Measurements from ENCODE around the gene YTHDC1. TPM values are rescaled to one million over a fixed set of nuclear protein-coding genes. Genes with fewer than 3 reads are reported as not detected.

YTHDC1 gene
- total and polyA plus RNA-seq, 2 of the 4 experiments (the other 2 are of a cell fraction) = 31.9 to 32.7 TPM

DNA sequence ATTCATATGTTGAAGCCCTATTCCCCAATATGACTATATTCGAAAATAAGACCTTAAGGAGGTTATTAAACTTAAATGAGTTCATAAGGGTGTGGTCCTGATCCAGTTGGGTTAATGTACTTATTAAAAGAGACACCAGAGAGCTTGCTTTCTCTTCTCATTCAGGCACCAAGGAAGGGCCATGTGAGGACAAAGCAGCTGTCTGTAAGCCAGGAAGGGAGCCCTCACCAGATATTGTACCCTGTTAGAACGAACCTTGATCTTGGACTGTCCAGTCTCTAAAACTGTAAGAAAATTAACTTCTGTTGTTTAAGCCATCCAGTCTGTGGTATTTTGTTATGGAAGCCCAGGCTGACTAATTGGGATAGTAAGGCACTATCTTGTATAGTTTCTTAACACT lies 9.1 kb upstream of the YTHDC1 start:
- H3K4me2 ChIP-seq (ENCODE audit: low read depth, low read length) = no peak overlapping the region; the same call in 1 of the 2 replicates
- H2BK20ac ChIP-seq (ENCODE audit: low read depth, low read length) = no peak overlapping the region
- no peak overlapping the region for H2BK5ac ChIP-seq (ENCODE audit: low read depth, low read length, poor library complexity, severe bottlenecking)
- in situ Hi-C loops (cut with MboI; ENCODE audit: low sequenced_read_pairs) (no loop called here), dilution Hi-C loops (cut with HindIII; ENCODE audit: low sequenced_read_pairs, unreplicated experiment) (no loop called here), intact Hi-C loops (cut with micrococcal nuclease) (no loop called here)
- no peak overlapping the region for H2AFZ ChIP-seq (replicated peaks; ENCODE audit: low read length, poor library complexity)
- H2BK15ac ChIP-seq (ENCODE audit: low read depth, low read length) = no peak overlapping the region; the same call in 2 of the 3 replicates
- no peak overlapping the region for H3K23ac ChIP-seq (ENCODE audit: low read depth, low read length)
- H2BK120ac ChIP-seq (ENCODE audit: low read depth, low read length) = no peak overlapping the region
- peak overlapping the region; percentile 24; the same call in 1 of the 2 replicates for H4K5ac ChIP-seq (ENCODE audit: low read depth, low read length)
- no peaks in the 10 kb centered on the region for H4K20me1 ChIP-seq (ENCODE audit: insufficient read depth, low read length)
- no peak overlapping the region for H3K56ac ChIP-seq (ENCODE audit: extremely low read depth, insufficient read depth, low read length)
- no peak overlapping the region for H3K4ac ChIP-seq (ENCODE audit: low read depth, low read length)
- peak overlapping the region; percentile 50; the same call in 1 of the 2 replicates for H3K18ac ChIP-seq (ENCODE audit: low read depth, low read length)
- no peaks in the 10 kb centered on the region for H3K9me1 ChIP-seq (ENCODE audit: insufficient read depth, low read length)
- peak; percentile 12 for ATAC-seq (ENCODE audit: low read depth)
- H4K8ac ChIP-seq (ENCODE audit: low read depth in 2 of 2, low read length in 2 of 2) = no peak overlapping the region
- no peaks in the 10 kb centered on the region for H3K79me1 ChIP-seq (ENCODE audit: low read depth in 1 of 2, low read length in 2 of 2)
- no peaks in the 10 kb centered on the region for H3K9me3 ChIP-seq (ENCODE audit: control insufficient read depth, insufficient read depth, low read length)
- no peaks in the 10 kb centered on the region; the same call in 1 of the 2 replicates for H3K36me3 ChIP-seq (ENCODE audit: control insufficient read depth, insufficient read depth, low read length)
- H2AK9ac ChIP-seq (replicated peaks; ENCODE audit: low read depth, low read length, poor library complexity) = no peak overlapping the region
- no peak overlapping the region for H2AK5ac ChIP-seq (ENCODE audit: low read depth, low read length)
- peaks cover 6% of the 10 kb centered on the region for H3K4me1 ChIP-seq (ENCODE audit: control insufficient read depth, insufficient read depth, low read length)
- H3K9ac ChIP-seq (ENCODE audit: low read depth, low read length) = no peak overlapping the region
- no peak overlapping the region for H4K91ac ChIP-seq (ENCODE audit: insufficient read depth, low read depth, low read length)
- no peak overlapping the region for H3K4me3 ChIP-seq (ENCODE audit: insufficient read depth, low read depth, low read length)
- no peaks in the 10 kb centered on the region for H3K27me3 ChIP-seq (ENCODE audit: control insufficient read depth, insufficient read depth, low read length)
- ChIA-PET POLR2A (ENCODE audit: unreplicated experiment) (no interaction called here), CTCF (interaction anchor here (0.9 kb wide), 1 partner anchor 87 kb away, joined by 3 read pairs; no protein-coding TSS in a partner anchor)
- DNase-seq = no peak
- no peak overlapping the region for H3K27ac ChIP-seq (ENCODE audit: insufficient read depth, low read length)
- WGBS, 2 experiments (ENCODE audit: extremely low coverage in 2 of 2, insufficient read length in 1 of 2) = no CpG with 5 or more reads among the region's 2 CpGs
- no peak for TF ChIP-seq CEBPB (IDR thresholded peaks at IDR 0.05; ENCODE audit: low read depth, low read length)
- TF ChIP-seq, protein P1, sequence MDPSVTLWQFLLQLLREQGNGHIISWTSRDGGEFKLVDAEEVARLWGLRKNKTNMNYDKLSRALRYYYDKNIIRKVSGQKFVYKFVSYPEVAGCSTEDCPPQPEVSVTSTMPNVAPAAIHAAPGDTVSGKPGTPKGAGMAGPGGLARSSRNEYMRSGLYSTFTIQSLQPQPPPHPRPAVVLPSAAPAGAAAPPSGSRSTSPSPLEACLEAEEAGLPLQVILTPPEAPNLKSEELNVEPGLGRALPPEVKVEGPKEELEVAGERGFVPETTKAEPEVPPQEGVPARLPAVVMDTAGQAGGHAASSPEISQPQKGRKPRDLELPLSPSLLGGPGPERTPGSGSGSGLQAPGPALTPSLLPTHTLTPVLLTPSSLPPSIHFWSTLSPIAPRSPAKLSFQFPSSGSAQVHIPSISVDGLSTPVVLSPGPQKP (IDR thresholded peaks at IDR 0.05; ENCODE audit: borderline replicate concordance, low read depth, low read length) = no peak
- H3K14ac ChIP-seq (replicated peaks; ENCODE audit: low read depth, low read length) = no peak overlapping the region
- BruUV-seq (replicated peaks) = no TSS peak

Data from IMR-90 (cell line).